Fibroblast of villous mesenchyme (primary cell): ENCODE data around the gene CD8B. TPM values are rescaled to one million over a fixed set of nuclear protein-coding genes. Genes with fewer than 3 reads are reported as not detected.

Experiments used
- DNase-seq: peaks from one replicate; pipeline ENCODE4 v3.0.0-alpha.2; 2010; ENCODE audit warnings: low read depth
- H3K4me3 ChIP-seq: 2 replicates; pipeline ENCODE4 v1.5.1; 2011; ENCODE audit warnings: low read depth, mild to moderate bottlenecking, low read length
- CTCF ChIP-seq: IDR thresholded peaks from 2 replicates; pipeline ENCODE4 v1.5.1; 2012; ENCODE audit warnings: low read depth, mild to moderate bottlenecking, low read length; ENCODE audit not compliant: insufficient read depth
- total RNA-seq: library from RNA; depleted of rRNA; stranded (reverse); fragments of >200 nt; gene quantifications from 2 replicates; pipeline ENCODE4 v1.2.3, GENCODE V29; 2012

Gene CD8B
- total RNA-seq, 1 donor, result not detected

- TF ChIP-seq CTCF, result no peak
- no peak overlapping the region for H3K4me3 ChIP-seq
Measured at GRCh38 chr2:86806059-86806857, 55.4 kb downstream of the CD8B start.

GRCh38 chr2:86800856-86801567 is 60.7 kb downstream of the CD8B start:
- TF ChIP-seq CTCF, result no peak
- DNase-seq, result no peak
- H3K4me3 ChIP-seq, result no peak overlapping the region

More at GRCh38 chr2:86806059-86806857, 55.4 kb downstream of the CD8B start:
- DNase-seq, result no peak

DNA sequence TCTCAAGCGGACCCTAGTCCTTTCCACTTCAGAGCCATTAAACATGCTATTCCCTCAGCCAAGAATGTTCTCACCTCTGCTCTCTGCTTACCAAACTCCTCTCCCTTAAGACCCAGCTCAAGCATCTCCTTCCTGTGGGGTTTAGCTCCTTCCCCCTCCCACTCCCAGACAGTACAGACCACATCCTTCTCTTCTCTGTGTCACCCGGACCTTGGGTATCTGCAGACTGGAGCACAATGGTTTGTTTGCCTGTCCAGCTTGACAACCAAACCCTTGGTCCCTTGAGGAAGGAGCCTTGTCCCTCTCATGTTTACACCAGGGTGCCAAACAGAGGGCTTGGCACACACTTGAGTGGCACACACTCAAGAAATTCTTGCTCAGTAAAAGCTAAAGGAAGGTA is 66.8 kb downstream of the CD8B start:
- no peak for DNase-seq
- TF ChIP-seq CTCF, result no peak
- no peak overlapping the region for H3K4me3 ChIP-seq

DNA sequence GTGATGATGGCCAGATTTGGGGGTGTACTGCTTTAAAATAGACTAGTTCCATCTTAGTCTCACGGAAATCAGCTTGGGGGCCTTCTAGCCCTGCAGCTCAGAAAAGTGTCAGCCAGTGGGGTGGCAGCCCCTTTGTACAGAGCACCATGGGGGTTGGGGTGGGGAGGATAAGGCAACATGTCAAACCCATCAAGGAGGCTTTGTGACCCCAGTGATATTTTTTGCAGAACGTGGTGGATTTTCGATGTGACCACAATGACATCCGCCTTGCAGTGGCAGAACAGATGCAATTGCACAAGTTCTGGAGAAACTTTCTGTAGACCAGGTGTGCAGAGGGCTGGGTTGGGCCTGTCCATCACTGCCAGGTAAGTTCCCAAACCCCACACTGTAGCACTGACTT is 67.9 kb downstream of the CD8B start:
- no peak for TF ChIP-seq CTCF
- H3K4me3 ChIP-seq, result no peak overlapping the region
- DNase-seq, result no peak

- TF ChIP-seq CTCF, result no peak
- H3K4me3 ChIP-seq, result no peak overlapping the region
- DNase-seq, result no peak
Measured at GRCh38 chr2:86791573-86791972, 70.1 kb downstream of the CD8B start.

DNA sequence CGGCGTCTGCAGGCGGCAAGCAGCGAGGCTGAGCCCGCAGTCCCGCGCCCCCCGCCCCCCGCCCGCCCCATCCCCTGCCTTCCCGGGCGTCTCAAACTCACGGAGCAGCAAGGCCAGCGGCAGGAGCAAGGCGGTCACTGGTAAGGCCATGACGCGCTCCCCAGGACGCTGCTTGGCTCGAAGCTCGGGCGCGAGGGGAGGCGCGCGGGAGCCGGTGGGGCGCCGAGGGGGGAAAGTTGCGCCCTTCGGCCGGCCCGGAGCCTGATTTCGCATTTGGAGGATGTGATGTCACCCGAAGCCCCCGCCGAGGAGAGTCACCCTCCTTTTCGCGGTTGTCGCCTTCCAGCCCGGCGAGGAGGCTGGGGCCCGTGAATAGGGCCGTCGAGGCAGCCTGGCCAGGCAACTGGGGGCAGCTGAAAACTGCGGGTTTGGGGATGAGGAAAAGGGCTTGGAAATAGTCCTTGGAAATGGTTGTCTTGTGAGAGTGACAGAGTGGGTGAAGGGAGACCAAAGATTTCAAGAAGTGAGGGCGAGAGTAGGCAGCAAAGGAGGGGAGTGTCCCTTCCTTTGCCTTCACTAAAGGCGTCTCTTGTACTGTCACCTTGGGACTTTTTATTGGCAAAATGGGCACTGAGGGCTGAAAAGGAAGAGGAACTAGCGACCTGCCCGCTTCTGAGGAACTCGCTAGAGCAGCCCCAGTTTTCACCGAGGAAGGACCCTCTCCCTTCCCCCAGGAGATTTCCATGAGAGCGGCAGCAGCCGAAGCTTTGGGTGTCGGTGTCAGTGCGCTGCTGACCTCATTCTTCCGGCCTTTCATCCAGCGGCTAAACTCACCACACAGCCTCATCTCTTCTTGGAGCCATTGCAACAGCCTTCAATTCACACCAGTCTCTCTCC is 70.8 kb downstream of the CD8B start, which contains the start of gene CD8A:
CD8A (minus strand) TSS at position 238 of the 897 bp plus-strand sequence; CDS start at position 150, 88 bp downstream.
- DNase-seq, result peak; percentile 19
- no peak within 1 kb of the TSS for H3K4me3 ChIP-seq
- no peak for TF ChIP-seq CTCF
